DOHH2 (cell line): Measurements from ENCODE around the gene ASXL2.

Experiments used
- EZH2phosphoT487 ChIP-seq: fragments of 200-600 bp; sonication (generic); IDR thresholded peaks from 2 replicates; pipeline ENCODE4 v1.6.1; 2017; ENCODE audit warnings: borderline replicate concordance, mild to moderate bottlenecking, antibody characterized with exemption, low read length, moderate library complexity, mixed read lengths
- TF ChIP-seq, protein P1 (sequence below): fragments of 200-600 bp; sonication (generic); IDR thresholded peaks from one replicate; pipeline ENCODE4 v1.5.1; 2014; ENCODE audit warnings: antibody characterized with exemption, mild to moderate bottlenecking, low read depth, low read length; ENCODE audit not compliant: poor library complexity, severe bottlenecking

DNA sequence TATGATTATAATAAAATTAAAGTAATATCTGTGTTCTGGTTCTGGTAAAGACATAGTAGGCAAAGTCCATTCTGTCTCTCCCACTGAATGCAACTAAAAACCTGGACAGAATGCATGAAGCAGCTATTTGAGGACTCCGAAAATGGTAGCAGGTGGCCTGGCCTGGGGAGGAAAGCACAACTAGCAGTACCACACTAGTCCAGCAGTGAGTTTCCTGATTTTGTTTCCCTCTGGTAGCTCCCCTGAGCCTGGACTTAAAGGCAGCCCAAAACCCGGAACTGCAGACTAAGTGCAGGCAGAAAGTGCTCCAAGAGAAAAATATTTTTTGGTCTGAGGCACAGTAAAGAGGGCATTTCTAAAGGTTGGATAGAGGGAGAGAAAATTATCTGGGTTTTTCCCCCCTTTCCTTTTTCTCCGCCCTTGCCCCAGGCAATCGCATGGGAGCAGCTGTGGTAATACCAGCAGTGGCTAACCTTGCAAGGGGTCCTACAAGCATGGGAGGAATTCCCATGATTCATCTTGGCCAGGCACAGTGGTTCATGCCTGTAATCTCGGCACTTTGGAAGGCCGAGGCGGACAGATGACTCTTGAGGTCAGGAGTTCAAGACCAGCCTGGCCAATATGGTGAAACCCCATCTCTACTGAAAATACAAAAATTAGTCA is 32.3 kb downstream of the ASXL2 start:
- TF ChIP-seq, protein P1, sequence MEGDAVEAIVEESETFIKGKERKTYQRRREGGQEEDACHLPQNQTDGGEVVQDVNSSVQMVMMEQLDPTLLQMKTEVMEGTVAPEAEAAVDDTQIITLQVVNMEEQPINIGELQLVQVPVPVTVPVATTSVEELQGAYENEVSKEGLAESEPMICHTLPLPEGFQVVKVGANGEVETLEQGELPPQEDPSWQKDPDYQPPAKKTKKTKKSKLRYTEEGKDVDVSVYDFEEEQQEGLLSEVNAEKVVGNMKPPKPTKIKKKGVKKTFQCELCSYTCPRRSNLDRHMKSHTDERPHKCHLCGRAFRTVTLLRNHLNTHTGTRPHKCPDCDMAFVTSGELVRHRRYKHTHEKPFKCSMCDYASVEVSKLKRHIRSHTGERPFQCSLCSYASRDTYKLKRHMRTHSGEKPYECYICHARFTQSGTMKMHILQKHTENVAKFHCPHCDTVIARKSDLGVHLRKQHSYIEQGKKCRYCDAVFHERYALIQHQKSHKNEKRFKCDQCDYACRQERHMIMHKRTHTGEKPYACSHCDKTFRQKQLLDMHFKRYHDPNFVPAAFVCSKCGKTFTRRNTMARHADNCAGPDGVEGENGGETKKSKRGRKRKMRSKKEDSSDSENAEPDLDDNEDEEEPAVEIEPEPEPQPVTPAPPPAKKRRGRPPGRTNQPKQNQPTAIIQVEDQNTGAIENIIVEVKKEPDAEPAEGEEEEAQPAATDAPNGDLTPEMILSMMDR: no peak
- TF ChIP-seq EZH2phosphoT487: no peak
